Dedifferentiated amniotic fluid mesenchymal stem cell (primary cell): Measurements from ENCODE around the gene ICAM5.
"Not testable (repeated sequence)": the region's sequence is repeated elsewhere in the genome, so short reads cannot be mapped to it uniquely, and the experiment has no call there.

Experiments
- DNase-seq: peaks from one replicate; pipeline ENCODE4 v3.0.0-alpha.2; 2016; ENCODE audit errors: extremely low spot score

The ICAM5 gene

GRCh38 chr19:10320602-10321416 lies 31.1 kb downstream of the ICAM5 start:
- no peak for DNase-seq

- DNase-seq: no peak
Observed at GRCh38 chr19:10321417-10321797, 31.7 kb downstream of the ICAM5 start.

GRCh38 chr19:10321874-10322835 lies 32.4 kb downstream of the ICAM5 start:
- DNase-seq: no peak

- DNase-seq: no peak
Observed at GRCh38 chr19:10325732-10326131, 36.0 kb downstream of the ICAM5 start.

GRCh38 chr19:10327793-10328192 lies 38.0 kb downstream of the ICAM5 start:
- no peak for DNase-seq

- DNase-seq: no peak
Observed at GRCh38 chr19:10328558-10329429, 39.0 kb downstream of the ICAM5 start.

- DNase-seq: no peak
Observed at GRCh38 chr19:10329555-10329954, 39.8 kb downstream of the ICAM5 start.

GRCh38 chr19:10332158-10332964 lies 42.6 kb downstream of the ICAM5 start:
- no peak for DNase-seq

- peak; percentile 96 for DNase-seq
Observed at GRCh38 chr19:10332965-10333757, 43.4 kb downstream of the ICAM5 start, which contains the start of gene RAVER1. Gene RAVER1, minus strand, starts transcription at chr19:10333529. Its CDS starts 22 bp downstream, at chr19:10333507.

- no peak for DNase-seq
Observed at GRCh38 chr19:10333758-10334587, 44.2 kb downstream of the ICAM5 start.

- DNase-seq: peak; percentile 90
Observed at GRCh38 chr19:10334588-10335351, 45.0 kb downstream of the ICAM5 start.

- DNase-seq: no peak
Observed at GRCh38 chr19:10335352-10335985, 45.7 kb downstream of the ICAM5 start.

- DNase-seq: not testable (repeated sequence)
Observed at GRCh38 chr19:10336725-10337124, 47.0 kb downstream of the ICAM5 start.

- no peak for DNase-seq
Observed at GRCh38 chr19:10338940-10339339, 49.2 kb downstream of the ICAM5 start.

GRCh38 chr19:10339380-10339960 lies 49.7 kb downstream of the ICAM5 start, which contains the start of gene ICAM3:
Gene ICAM3, minus strand, starts transcription at chr19:10339624. Its CDS starts 10 bp downstream, at chr19:10339614.
- no peak for DNase-seq

- DNase-seq: no peak
Observed at GRCh38 chr19:10339977-10340376, 50.2 kb downstream of the ICAM5 start.

GRCh38 chr19:10343495-10343894 lies 53.7 kb downstream of the ICAM5 start:
- DNase-seq: no peak
